CD4-positive, alpha-beta T cell treated with Interleukin-6 for 4 hours (primary cell): Measurements from ENCODE around the gene ACAP3.

Source experiments
- DNase-seq: peaks from one replicate; pipeline ENCODE4 v3.0.0-alpha.2; 2020; ENCODE audit warnings: mixed read lengths

ACAP3 gene

DNA sequence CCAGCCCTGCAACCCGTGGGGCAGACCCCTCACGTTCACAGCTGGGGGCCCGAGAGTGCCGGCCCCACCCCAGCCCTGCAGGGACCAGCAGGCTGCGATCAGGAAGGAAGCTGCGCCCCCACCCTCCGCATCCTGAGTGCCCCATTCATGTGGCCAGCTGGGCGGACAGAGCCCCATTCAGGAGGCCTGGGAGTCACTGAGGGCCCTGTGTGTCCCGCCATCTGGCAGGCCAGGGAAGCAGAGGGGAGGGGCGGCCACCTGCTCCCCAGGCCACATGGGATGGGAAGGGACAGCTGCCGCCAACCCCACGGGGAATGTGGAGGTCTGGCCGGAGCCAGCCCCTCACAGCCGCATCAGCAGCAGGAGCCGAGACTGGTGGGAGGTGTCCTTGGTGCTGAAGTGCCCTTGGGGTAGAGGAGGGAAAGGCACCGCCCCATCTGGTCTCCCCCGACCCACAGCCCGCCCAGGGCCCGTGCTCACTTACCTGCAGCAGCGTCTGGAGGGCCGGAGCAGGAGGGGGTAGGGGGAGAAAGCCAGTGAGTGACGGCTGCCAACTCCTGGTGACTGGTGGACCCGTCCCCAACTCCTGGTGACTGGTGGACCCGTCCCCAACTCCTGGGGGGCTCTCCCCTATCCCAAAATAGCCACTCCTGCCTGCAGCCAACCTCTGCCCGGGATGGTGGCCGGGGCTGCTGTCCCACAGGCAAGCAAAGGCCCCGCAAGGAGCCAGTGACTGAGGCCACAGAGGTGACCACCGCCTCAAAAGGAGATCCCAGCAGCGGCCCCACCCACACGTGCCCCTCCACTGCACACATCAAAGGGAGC is 8.7 kb downstream of the ACAP3 start:
- no peak for DNase-seq

DNA sequence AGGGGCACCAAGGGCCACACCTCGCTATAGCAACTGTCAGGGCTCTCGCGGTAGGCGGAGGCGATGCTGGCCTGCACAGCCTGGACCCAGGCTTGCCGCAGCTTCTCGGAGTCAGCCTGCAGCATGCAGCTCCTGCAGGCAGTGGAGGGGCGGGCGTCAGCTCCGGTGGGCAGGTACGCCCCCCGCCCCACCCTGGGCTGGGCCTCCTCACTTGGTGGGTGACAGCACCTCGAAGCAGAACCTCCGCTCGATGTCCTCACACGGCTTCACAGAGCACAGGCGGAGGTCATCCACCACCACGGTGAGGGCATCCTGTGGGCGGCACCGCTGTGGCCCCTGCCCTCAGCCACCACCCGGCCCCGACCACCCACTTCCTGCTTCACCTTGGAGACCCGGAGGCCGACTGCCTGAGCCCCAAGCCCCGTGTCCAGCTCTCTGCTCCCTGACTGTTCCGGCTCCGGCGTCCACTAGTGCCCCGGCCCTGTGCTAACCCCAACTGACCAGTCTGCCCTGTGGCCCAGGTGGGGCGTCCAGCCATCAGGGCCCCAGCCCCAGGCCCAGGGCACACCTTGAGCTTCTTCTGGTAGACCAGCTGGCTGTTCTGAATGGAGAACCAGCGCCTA is 9.8 kb downstream of the ACAP3 start:
- no peak for DNase-seq

DNA sequence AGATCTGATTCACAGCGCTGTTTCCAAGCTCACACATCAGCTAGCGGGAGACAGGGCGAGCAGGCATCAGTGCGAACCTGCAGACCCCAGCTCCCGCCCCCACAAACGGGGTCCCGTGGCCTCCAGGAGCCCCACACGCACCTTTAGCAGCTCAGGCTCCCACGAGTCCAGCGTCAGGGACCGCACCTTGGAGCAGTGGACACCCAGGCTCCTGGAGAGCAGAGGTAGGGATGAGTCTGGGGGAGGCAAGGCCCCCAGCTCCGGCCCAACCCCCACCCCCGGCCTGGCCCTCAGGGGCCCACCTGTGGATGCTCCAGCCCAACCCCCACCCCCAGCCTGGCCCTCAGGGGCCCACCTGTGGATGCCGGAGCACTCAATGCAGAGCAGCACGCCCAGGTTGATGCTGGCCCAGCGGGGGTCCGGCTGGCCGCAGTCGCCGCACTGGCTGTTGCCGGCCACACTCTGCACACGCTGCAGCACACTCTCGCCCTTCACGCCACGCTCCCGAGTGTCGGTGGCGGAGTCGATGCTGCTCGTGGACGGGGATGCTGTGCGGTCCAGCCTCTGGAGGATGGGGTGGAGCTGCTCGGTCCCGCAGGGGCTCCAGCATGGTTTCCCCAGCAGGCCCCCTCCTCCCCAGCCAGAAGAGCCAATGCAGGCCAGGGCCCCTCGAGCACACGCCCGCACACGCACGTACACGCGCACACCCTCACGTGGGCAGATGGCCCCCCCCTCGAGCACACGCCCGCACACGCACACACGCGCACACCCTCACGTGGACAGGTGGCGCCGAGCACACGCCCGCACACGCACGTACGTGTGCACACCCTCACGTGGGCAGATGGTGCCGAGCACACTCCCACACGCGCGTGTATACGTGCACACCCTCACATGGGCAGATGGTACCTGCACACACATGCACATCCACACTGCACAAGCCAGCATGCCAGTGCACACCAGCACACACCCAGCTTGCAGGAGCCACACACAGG is 11.4 kb downstream of the ACAP3 start:
- no peak for DNase-seq

DNA sequence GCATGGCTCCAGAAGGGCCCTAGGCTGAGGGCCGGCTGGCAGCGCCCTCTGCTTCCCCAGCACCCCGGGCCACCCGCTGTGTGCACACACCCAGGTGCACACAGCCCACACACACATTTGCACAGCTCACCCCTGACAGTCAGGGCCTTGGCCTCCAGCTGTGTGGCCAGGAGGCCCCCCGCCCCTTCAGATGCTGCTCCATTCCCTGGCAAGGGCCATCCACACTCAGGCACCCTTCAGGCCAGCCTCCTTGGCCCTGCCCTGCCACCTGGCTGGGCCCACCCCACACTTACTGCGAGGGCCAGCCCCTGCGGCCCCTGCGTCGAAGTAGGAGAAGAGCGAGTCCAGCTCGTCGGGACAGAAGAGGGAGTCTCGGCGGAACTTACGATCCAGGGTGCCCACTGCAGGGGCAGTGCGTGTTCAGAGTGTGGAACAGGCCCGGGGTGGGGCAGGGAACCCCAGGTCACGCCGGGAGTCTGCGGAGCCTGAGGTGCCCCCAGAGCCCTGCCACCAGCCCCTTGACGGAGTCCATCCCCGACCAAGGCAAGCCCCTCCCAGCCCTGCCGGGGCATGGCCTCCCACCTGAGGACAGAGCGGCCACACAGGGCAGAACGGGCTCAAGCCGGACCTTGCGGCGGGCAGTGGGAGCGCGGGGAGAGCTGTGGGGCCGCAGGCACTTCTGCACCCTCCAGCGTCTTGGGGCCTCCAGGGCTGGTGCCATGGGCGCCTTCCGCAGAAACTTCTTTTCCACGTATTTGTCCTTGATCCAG is 12.4 kb downstream of the ACAP3 start:
- no peak for DNase-seq

DNA sequence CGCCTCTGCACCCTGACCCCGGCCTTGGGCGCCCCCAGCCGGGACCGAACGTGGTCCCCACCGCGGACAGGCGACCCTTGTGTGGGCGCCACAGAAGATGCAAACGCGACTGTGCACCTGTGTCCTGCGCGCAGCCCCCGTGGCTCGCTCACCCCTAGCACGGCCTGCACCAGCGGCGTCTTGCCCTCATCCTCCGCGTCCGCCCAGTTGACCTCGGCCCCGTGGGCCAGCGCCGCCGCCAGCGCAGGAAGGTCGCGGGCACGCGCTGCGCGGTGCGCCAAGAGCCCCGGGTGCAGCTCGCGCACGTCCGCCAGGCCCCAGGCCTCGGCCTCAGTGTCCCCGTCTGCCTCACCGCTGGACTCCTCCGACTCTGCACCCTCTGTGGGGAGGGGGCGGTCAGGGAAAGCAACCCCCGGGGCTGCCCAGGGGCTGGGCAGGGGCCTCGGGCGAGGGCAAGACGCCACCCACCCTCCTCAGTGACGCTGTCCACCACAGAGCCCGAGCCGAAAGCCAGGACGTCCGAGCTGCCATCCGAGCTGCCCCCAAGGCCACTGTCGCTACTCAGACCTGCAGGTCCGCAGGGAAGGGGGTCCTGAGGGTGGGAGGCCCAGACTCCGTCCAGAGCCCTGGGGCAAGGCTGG is 13.4 kb downstream of the ACAP3 start:
- DNase-seq: no peak

DNA sequence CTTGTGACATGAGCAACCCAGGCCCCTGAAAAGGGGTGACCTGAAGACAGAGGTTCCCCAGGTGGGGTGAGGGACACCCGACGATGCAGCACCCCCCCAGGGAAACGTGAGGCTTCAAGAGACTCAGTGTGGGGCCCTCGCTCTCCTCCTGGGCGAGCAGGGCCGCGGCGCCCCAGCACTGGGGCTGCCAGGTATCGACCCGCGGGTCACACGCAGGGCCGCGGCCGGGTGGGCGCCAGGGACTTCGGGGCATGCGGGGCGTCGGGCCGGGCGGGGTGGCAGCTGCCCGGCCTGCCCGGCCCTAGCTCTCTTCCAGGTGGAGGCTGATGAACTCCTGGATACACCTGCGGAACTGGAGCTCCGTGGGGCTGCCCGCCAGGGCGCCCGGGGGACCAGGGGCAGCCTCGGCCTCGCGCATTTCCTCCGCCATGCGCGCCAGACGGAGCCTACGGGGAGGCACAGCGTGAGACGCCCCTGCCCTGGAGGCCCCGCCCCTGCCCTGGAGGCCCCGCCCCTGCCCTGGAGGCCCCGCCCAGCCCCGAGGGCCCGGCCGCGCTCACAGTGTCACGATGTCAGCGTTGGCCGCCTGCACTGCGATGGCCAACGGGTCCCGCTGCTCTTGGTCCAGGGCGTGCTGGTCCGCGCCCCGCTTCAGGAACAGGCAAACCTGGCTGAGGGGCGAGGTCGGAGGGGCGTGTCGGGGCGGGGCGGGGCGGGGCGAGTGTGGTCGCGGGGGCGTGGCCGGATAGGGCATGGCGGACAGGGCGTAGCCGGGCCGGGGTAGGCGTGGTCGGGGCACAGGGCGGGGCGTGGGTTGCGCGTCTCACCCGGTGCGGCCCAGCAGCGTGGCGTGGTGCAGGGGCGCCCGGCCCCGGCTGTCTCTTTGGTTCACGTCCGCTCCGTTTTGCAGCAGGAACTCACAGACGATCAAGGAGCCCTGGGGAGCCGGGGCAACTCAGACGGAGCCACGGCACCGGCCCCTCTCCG is 14.2 kb downstream of the ACAP3 start:
- no peak for DNase-seq

DNA sequence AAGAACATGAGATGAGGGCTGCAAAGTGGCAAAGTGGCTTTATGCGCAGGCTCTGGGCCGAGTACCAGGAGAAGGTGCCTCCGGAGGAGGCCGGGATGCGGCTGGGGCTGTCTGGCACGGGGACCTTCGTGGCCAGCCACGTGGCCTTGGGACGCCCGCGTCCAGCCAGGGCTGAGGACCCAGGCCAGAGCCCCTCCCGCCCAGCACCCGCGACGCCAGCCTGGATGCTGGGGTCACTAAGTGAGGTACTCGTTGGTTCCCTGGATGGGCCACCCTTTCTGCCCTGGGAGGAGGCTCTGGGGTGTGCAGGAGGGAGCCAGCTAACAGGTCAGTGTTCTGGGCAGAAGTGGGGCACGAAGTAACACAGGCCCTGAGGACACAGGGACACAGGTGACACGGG is 14.9 kb downstream of the ACAP3 start:
- no peak for DNase-seq

DNA sequence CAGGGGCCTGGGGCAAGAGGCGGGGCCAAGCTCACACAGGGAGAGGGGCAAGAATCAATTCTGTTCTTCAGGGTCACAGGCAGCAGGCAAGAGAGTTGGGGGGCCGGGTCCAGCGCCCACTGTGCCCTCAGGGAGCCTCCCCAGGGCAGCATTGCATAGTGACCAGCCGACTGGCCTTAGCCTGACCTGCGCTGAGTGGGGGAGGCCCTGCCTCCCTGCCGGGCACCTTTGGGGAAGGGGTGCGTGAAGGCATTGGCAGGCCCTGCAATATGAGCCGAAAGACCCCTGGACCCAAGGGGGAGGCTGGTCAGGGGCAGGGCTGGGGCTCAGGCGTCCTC is 15.3 kb downstream of the ACAP3 start:
- DNase-seq: no peak

DNA sequence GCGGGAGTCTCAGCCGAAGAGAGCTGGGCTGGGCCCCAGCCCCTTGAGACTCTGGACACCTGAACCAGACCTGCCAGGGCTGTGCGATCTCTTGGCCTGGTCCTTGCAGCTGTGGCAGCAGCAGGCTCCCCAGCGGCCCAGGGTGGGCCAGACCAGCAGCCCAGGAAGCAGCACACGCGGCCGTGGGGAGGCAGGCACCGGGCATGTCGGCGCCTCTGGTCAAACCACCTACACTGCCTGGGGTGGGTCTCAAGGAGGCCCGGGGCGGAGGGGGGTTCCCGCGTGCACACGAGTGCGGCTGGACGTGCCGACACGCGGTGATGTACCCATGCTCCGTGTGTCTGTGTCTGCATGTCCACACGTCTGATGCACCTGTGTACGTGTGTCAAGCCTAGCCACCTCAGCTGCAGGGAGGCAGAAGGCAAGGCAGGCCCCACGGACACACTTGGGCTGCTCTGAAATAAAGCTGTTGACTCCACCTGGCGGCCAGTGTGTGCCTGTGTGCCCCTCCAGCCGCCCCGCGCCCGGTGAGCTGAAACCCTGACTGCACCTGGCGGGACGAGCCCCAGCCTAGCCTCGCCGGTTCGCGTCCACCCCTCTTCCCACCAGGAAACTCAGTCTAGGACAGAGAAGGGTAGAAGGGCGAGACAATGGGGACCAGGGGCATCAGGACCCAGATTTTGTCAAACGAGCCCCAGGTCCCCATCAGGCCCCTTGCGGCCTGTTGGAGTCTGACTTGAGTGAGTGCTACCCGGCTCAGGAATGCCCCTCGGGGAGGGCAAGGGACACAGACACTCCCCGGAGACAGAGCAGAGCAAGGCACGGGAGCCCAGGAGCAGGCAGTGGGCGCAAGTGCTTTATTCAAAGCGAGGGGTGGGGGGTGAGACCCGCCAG is 15.9 kb downstream of the ACAP3 start:
- peak; percentile 77 for DNase-seq

DNA sequence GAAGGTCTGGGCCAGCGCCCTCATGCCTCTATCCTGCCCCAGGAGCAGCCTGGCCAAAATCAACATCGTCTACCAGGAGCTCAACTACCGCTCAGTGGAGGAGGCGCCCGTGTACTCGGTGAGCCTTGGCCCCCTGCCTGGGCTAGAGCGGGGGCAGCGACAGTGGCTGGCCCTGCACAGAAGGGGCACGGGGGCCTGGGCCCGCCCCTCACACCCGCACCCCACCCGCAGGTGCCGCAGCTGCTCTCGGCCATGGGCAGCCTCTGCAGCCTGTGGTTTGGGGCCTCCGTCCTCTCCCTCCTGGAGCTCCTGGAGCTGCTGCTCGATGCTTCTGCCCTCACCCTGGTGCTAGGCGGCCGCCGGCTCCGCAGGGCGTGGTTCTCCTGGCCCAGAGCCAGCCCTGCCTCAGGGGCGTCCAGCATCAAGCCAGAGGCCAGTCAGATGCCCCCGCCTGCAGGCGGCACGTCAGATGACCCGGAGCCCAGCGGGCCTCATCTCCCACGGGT is 16.7 kb downstream of the ACAP3 start:
- DNase-seq: no peak

DNA sequence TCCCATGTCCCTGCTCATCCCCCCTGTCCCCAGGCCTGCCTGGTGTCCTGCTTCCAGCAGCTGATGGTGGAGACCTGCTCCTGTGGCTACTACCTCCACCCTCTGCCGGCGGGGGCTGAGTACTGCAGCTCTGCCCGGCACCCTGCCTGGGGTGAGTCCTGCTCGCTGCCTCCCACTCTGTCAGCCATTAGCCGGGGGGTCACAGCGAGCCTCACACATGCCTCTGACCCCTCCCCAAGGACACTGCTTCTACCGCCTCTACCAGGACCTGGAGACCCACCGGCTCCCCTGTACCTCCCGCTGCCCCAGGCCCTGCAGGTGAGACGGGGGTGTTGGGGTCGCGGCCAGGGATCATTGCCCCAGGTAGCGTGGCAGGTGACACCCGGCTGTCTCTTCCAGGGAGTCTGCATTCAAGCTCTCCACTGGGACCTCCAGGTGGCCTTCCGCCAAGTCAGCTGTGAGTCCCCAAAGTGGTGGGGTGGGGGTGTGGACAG is 17.4 kb downstream of the ACAP3 start:
- DNase-seq: peak; percentile 66

DNA sequence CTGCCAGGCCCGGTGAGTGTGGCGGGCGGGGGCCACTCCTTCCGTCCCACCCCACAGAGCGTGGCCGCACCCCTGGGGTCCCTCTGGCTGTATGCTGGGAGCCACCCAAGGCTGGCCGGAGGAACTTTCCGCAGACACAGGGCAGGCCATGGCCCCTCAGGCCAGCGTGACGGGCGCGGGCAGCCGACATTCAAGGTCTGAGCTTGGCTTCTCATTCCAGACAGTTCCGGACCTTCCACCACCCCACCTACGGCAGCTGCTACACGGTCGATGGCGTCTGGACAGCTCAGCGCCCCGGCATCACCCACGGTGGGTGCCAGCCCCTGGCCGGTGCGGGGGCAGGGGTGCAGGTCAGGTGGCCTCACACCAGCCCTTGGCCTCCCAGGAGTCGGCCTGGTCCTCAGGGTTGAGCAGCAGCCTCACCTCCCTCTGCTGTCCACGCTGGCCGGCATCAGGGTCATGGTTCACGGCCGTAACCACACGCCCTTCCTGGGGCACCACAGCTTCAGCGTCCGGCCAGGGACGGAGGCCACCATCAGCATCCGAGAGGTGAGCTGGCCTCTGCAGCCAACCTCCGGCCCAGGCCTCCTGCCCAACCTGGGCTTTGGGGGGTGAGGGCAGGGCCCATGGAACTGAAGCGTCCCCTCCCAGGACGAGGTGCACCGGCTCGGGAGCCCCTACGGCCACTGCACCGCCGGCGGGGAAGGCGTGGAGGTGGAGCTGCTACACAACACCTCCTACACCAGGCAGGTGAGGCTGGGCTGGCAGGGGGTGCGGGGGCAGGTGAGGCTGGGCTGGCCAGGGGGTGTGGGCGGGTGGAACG is 20.2 kb downstream of the ACAP3 start:
- DNase-seq: no peak

DNA sequence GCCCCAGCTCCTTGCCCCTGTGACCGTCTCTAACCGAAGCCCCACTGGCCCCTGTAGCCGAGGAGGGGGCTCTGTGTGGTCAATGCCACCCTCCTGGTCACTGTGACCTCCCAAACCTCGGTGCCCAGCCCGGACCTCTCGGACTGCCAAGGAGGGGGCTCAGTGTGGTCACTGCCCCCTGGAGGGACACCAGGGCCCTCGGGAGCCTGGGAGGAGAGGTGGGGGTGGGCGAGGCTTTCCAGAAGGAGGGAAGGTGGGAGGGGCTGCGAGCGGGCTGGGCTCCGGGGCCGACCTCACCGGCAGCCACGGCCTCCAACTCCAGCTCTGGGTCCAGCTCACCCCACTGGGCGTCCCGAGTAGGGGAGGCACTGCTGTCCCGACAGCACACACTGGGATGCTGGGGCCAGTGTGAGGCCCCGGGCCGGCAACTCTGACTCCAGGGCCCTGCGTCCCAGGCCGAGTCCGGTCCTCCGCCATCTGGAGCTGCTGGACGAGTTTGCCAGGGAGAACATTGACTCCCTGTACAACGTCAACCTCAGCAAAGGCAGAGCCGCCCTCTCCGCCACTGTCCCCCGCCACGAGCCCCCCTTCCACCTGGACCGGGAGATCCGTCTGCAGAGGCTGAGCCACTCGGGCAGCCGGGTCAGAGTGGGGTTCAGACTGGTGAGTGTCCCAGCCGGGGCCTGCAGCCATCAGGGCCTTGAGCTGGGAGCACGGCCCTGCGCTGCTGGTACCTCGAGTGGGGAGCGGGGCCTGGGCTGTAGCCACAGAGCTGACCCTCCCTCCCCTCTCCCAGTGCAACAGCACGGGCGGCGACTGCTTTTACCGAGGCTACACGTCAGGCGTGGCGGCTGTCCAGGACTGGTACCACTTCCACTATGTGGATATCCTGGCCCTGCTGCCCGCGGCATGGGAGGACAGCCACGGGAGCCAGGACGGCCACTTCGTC is 21.1 kb downstream of the ACAP3 start:
- no peak for DNase-seq

DNA sequence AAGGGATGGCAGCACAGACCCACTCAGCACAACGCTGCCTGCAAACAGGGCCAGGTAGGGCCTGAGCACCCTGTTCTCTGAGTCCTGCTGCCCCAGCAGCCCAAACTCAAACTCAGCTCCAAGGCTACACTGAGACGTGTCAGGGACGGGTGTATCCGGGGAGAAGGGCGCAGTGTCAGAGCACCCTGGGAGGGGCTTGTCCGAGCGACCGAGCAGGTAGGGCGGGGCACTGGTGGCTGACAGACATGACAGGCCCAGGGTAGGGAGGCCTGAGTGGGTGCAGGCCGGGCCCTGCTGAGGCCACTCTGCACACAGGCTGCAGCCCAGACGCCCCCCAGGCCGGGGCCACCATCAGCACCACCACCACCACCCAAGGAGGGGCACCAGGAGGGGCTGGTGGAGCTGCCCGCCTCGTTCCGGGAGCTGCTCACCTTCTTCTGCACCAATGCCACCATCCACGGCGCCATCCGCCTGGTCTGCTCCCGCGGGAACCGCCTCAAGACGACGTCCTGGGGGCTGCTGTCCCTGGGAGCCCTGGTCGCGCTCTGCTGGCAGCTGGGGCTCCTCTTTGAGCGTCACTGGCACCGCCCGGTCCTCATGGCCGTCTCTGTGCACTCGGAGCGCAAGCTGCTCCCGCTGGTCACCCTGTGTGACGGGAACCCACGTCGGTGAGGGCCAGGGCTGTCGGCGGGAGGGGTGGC is 22.0 kb downstream of the ACAP3 start:
- no peak for DNase-seq

DNA sequence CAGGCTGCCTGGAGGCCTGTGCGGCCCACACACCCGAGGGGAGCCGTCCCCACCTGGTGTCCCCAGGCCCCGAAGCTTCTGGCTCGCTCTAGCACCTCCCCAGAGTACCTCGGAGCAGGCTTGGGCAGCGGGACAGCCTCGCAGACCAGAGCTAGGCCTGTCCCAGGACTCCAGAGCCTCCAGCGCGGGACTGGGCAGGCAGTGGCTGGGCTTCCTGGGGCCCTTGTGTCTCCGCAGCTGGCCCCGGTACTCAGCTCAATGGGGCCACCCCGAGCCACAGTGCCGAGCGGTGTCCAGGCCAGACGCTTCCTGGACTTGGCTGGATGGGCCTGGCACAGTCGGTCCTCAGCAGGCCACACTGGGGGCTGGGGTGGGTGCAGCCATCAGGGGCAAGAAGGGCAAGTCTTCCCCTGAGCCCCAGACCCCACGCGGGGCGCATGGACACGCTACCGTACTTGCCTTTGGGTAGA is 22.6 kb downstream of the ACAP3 start:
- DNase-seq: no peak
